HG03280 (cell line): ENCODE results near the gene CATSPER1.
A peak's percentile ranks its signal among the peaks of the same experiment; 100 is the strongest.
"Not testable (repeated sequence)": the region's sequence is repeated elsewhere in the genome, so short reads cannot be mapped to it uniquely, and the experiment has no call there.

ENCODE experiments used
- ATAC-seq: cut with Tn5 transposase; IDR thresholded peaks from one replicate; pipeline ENCODE4 v1.9.1; 2021; ENCODE audit warnings: mild to moderate bottlenecking, moderate library complexity; ENCODE audit not compliant: unreplicated experiment

CATSPER1 gene

DNA sequence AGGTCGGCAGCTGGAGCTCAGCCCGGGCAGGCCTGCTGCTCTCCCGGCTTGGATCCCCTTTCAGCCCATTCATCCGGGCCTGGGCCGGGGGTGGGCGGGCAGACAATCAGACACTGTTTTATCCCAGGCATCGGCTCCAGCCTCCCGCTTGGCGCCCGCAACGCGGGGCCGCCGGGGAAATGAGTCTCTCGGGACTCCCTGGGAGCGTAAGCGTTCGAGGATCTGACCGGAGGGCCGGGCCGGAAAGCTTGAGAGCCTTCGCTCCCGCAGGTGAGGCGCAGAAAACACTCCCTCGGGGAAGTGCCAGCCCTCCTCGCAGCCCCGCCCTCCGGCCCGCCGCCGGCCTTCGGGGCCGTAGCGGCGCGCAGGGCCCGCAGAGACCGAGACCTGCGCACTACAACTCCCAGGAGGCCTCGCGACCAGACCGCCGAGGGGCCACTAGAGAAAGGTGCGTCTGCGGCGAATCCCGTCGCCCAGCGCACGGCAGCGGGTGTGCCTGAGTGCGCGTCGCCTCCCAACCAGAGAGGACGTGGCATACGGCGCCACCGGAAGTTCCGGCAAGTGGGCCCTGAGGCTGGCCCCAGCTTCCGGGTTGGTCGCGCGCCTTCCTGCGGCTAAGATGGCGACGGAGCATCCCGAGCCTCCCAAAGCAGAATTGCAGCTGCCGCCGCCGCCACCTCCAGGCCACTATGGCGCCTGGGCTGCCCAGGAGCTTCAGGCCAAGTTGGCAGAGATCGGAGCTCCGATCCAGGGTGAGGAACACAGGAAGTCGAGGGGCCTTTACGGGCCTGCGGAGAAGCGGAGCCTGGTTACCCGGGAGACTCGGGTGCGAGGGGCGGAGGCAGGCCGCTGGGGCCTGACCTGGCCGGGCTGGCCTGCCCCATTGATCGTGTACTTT is 25.7 kb upstream of the CATSPER1 start, which contains the start of gene SF3B2:
Gene SF3B2, plus strand, starts transcription at position 599 of the 898 bp plus-strand sequence. Its CDS starts 21 bp downstream, at position 620.
- ATAC-seq: peak; percentile 98

DNA sequence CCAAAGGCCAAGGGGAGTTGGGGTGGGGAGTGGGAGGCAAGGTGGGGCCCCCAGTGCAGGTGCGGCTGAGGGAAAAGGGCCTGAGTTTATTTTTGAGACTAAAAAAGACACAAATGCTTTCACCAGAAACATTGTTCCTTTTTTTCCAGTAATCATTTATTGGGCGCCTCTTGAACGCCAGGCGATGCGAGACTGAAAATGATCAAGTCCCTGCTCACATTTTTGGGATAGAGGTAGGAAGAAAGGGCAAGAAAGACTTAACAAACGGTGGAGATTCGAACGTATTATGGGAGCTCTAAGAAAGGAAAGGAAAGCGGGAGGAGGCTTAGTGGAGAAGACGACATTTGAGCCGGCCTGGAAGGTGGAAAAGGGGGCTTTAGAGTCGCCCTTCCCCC is 25.1 kb upstream of the CATSPER1 start:
- ATAC-seq: no peak

DNA sequence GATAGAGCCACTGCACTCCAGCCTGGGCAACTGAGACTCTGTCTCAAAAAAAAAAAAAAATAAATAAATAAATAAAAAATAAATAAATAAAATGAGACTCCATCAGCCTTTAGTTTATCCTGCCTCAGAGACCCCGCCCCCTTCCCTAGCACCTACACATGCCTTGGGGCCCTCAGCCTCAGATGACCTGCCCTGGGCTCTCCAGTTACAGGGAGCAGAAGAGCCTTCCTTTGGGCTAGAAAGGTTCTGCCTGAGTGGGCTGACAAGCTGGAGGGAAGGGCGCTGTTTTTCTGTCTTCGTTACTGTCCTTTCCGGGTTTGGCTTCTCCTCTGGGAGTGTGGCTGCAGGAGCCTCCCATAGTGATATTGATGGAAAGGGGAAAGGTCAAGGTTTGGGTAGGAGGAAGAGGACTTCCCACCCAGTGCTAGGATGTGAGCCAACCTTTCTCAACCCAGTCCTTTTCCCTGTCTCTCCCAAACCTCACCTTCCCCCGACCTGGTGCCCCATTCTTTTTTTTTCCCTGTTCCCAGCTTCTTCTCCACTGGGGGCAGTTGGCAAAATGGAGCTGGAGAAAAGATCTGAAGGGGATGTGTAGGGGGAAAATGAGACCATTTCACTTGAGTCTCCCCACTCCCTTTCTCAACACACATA is 24.4 kb upstream of the CATSPER1 start:
- ATAC-seq: no peak

DNA sequence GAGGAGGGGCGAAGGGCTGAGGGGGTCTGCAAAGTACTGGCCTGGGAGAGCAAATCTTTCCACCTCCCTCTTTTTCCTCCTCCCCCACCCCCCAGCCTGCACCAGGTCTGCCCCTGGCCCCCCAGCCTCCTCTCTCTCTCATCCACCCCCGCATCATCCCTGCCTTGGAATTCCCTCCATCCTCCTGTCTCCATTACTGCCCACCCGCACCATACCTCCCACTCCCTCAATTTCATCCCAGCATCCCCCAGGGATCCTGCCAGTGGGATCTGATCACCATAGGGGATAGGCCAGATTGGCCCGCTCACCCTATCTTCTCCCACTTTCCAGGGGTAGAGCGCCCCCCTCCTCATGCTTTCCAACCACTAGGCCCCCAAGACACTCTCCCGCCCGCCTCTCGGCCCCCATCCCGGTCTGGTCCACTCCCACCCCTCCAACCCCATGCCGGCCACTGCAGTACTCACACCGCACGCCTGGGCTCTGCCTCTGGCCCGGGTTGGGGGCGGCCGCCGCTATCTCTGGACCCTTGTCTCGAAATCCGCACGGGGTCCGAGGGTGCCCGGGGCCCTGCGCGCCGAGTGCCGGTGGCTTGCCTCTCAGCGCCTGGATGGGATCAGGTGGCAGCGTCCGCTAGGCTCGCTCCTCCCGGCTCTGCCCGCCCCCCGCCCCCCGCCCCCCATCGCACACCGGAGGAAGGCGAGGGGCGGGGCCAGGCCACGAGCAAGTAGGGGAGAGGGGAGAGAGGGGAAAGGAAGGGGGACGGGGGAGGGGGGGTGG is 22.5 kb upstream of the CATSPER1 start, which contains the start of gene GAL3ST3:
Gene GAL3ST3, minus strand, starts transcription at position 615 of the 777 bp plus-strand sequence. CDS start 3,746 bp downstream, outside the sequence.
- no peak for ATAC-seq

DNA sequence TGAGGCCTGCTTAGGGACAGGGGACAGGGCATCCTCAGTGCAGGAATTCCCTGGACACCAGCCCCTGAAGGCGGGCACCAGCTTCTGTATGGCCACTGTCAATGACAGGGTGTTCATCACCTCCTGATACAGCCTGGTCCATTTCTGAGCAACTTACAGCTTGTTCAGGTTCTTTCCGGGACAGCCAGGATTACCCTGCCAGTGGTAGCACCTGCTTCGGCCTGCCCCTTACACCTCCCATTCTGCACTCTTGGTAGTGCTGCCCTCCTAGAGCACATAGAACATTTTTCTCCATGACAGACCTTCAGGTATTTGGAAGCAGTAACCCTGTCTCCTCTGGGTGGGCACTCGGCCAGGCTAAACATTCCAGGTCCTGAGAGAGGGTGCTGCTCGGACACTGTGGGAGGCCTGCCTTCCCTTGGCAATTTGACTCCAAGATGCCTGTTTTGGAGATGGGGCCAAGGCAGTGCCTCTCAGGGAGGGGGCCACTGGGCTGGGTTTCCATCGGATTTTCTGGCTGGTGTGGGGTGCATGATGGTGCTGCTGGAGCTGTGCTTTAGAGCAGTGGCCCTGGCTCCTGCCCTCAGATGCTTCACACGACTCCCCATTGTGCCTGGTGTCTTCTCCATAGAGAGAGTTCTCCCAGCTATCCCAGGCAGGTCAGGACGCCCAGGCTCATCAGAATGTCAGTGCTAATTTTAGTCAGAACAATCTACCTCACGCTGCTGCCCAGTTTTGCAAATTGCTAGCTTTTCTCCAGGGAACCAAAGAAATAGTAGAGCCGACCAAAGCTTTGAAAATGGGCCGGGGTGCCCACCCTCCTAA is 21.5 kb upstream of the CATSPER1 start:
- ATAC-seq: no peak

DNA sequence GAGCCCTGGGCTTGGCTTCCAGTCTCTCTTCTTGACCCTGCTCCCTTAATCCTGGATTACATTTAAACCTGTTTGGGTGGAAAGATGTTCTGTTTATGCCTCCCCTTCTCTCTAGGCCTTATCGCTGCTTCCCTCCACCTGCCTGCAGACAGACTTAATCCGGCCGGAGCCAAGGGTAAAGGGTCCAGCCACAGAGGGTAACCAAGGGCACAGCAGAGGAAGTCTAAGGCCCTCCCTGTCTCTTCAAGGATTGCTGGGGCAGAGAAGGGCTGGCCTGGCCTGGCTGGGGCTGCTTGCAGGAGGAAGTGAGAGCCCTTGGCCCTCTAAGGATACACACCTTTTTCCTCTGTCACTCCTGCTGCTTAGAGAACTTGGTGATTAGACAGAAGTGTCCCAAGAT is 20.6 kb upstream of the CATSPER1 start:
- no peak for ATAC-seq

DNA sequence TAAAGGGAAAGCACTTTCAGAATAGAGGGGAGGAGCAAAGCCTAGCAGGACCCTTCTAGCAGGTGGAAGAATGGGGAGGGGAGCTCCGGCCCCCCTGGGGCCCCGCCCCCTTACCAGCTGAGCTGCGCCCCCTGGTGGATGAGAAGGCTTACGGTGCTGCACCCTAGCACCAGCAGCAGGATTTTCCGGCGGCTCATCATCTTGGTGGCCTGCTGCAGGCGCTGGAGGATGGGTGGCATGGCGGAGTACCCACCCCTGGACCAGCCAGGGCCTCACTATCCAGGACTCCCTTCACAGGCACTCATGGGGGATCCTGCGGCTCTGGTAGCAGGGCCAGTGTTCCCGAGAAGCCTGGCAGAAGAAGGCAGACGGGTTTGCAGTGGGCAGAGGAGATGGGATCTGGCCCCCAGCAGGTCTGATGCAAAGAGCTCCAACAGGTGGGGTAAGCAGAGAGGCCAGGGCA is 18.9 kb upstream of the CATSPER1 start:
- no peak for ATAC-seq

DNA sequence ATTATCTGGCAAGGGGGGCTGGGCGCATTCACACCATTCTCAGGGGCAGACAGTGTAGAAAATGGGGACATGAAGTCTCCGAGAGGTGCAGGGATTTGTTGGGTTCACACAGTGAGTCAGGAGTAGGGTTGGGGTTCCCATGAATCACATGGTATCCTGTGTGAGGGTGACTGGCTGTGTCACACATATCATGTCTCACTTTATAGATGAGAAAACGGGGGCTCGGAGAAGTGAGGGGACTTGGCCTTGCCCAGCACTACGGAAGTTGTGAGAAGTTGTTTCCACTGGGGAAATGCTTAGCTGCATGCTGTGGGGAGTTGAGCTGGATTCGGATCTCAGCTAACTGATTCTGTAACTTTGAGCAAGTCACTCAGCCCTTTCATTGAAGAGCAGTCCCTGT is 18.5 kb upstream of the CATSPER1 start:
- ATAC-seq: no peak

DNA sequence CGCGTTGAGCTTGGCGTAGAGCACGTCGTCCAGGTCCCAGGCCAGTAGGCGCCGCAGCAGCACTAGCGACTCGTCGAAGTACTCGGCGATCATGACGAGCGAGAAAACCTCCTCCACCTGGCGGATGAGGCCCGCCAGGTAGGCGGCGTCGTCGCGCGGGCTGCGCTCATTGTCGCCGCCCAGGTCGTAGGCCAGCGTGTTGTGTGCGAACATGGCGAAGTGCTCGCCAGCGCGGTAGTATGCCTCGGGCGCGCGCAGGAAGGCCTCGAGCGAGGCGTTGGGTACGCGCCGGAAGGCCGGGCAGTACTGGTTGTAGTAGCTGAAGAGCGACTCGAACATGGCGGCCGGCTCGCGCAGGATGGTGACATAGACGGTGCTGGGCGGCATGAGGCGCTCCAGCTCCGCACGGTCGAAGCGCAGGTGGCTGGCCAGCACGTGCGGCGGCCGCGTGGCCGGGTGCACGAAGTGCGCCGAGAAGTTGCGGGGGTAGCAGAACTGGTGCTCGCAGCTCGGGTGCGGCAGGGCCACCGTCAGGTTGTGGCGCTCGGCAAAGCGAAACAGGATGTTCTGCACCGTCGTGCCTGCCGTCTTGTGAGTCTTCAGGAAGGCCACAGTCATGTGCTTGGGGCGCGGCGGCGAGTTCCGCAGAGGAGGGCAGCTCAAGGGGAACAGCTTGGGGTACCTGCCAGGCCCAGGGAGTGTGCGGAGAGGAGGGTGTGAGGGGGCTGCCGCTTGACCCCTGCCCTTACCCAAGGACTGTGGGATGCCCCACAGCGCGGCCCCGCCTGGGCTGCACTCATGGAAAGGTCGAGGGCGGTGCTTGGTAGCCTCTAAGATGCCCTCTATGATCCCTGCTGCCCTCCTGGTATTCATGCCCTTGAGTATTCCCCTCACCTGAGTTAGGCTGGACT is 17.0 kb upstream of the CATSPER1 start:
- ATAC-seq: no peak

DNA sequence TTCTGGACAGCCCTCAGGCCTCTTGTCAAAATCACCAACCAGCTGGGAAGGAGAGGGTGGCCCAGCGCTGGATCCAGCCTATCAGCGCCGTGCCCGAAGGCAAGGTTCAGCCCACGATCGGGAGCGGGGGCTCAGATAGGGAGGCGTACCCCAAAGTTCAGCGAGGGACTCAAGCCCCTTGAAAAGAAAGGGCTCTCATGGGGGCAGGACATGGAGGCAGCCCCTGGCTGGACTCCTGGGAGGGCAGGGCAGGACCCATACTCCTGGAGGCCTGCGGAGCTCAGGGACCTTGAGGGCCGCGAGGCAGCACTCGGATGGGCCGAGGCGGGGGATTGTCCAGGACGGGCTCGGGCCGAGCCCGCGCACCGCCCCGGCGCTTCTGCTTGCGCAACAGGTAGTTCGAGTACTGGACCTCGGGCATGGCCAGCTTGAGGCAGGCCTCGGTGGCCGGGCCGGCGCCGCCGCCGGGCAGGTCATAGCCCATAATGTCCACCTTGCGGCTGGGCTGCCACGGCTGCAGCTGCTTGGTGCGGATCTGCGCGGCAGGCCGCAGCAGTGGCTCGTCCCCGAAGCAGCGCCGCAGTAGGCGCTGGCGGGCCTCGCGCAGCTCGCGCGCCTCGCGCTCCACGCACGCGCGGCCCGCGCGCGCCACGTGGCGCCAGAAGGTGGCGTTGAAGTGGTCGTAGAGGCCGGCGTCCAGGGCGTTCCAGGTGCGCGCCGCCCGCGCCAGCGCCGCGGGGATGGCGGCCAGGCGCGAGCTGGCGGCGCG is 16.1 kb upstream of the CATSPER1 start:
- ATAC-seq: no peak

DNA sequence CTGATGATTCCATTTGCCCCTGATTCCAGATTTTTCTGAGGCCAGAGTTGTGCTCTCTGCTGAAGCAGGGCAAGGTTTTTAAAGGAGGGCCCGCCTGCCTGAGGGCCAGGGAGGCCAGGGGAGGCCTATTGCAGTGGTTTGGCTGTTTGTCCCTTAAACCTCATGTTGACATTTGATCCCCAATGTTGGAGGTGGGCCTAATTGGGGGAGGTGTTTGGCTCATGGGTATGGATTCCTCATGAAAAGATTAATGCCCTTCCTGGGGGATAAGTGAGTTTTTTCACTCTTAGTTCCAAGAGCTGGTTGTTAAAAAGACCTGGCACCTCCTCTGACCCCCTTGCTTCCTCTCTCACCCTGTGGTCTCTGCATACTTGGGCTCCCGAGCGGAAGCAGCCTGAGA is 13.5 kb upstream of the CATSPER1 start:
- ATAC-seq: no peak

DNA sequence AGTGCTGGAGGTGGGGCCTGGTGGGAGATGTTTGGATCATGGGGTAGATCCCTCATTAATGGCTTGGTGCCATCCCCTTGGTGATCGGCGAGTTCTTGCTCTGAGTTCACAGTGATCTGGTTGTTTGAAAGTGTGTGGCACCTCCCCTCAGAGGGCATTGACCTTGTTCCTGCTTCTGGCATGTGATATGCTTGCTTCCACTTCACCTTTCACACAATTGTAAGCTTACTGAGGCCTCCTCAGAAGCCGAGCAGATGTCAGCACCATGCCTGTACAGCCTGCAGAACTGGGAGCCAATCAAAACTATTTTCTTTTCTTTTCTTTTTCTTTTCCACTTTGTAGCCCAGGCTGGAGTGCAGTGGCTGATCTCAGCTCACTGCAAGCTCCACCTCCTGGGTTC is 11.0 kb upstream of the CATSPER1 start:
- ATAC-seq: no peak

DNA sequence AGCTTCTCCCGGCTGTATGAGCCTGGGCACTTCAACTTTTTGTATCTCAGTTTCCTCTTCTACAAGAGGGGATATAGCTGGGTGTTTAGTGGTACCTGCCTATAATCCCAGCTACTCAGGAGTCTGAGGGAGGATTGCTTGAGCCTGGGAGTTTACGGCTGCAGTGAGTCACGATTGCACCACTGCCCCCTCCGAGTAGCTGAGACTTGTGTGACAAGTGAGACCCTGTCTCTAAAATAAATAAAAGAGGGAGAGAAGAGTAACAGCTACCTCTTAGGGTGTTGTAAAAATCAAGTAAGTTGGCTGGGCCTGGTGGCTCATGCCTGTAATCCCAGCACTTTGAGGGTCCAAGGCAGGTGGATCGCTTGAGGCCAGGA is 10.0 kb upstream of the CATSPER1 start:
- no peak for ATAC-seq

DNA sequence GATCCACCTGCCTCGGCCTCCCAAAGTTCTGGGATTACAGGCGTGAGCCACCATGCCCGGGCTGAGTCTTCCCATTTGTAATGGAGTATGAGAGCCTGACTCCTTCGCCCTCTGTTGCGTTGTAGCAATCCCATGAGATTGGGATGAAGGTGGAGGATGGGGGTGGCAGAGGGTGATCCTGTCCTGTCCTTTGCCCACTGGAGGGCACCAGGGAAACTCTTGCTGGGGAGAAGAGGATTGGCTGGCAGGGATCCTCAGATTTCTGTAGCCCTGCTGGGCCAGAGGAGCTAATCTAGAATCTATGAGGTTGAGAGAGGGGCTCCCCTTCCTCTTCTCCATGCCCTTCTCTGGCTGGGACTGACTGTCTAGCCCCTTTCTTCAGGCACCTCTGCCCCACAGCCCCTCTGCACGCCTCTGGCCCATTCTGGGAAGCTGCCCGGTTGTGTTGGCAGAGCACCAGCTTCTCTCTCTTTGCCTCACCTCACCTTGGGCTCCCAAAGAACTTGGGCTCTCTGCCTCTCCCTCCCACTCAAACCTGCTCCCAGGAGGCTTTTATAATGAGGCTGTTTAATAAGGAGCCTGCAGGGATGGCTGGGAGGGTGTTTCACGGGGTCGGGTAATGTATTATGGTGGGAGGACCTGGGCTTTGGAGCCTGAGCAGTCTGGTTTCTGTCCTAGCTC is 9.5 kb upstream of the CATSPER1 start:
- ATAC-seq: no peak

DNA sequence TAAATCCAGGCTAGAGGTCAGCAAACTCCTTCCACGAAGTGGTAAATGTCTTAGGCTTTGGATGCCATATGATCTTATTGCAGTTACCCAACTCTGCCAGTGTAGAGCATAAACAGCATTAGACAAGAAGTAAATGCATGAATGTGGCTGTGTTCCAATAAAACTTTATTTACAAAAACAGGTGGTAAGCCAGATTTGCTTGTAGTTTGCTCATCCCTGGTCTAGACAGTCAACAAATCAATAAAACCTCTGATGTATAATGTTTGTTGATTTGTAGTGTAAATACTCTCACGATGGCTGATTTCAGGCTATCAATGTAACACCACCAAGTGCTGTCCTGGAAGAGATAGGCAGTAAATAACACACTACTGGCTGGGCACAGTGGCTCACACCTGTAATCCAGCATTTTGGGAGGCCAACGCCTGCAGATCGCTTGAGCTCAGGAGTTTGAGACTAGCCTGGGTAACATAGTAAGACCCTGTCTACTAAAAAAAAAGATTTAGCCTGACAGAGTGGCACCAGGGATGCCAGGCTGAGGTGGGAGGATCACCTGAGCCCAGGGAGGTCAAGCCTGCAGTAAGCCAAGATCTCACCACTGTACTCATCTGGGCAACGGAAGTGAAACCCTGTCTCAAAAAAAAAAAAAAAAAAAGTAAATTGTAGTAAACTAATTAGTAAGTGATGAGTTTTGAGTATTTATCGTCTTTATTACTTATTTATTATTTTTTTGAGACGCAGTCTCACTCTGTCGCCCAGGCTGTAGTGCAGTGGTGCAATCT is 6.9 kb upstream of the CATSPER1 start:
- no peak for ATAC-seq

DNA sequence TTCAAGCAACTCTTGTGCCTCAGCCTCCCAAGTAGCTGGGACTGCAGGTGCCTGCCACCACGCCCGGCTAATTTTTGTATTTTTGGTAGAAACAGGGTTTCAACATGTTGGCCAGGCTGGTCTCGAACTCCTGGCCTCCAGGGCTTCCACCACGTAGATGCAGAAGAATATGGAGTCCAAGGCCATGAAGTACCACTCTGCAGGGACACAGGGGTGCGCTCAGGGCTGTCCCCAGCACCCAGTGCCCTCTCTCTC is 3.2 kb downstream of the CATSPER1 start:
- ATAC-seq: not testable (repeated sequence)

DNA sequence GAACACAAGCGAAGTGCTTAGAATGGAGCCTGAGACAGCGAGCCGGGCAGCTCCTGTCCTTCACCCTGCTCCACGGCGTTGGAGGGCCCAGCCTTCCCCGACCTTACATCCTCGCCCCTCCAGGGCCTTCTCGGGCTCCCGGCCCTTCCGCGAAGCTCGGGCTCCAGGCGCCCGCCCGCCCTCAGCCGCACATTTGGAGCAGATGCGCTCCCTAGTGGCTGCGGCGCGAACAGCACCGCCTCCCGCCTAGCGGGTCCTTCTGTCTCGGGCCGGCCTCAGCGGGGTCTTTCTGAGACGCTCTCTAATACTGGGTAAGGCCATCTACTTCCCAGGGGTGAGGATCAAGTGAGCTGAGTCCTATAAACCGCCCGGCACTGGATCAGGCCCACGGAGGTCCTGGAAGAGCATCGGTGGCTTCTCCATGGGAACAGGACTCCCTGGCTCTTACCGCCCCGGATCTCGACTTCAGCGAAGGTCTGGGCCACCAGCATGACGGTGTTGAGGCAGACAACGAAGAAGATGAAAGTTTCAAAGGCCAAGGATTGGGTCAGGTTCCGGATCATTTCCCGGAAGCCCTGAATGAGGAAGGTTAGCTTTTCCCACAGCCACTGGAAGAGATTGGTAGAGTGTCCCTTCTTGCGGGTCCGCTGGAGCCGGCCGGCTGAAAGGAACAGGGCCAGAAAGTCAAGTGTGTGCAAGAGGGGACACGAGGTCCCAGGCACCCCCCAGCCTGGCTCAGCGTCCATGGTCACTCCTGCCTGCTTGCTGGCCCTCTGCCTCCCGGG is 3.7 kb downstream of the CATSPER1 start:
- no peak for ATAC-seq
